ENCODE results near the gene LMLN.
"Not testable (repeated sequence)": the region's sequence is repeated elsewhere in the genome, so short reads cannot be mapped to it uniquely, and the experiment has no call there.

Gene LMLN

GRCh38 chr3:198080521-198081384, 120.7 kb downstream of the LMLN start:
- peak; percentile 57 for DNase-seq (ENCODE audit: low spot score)

DNA sequence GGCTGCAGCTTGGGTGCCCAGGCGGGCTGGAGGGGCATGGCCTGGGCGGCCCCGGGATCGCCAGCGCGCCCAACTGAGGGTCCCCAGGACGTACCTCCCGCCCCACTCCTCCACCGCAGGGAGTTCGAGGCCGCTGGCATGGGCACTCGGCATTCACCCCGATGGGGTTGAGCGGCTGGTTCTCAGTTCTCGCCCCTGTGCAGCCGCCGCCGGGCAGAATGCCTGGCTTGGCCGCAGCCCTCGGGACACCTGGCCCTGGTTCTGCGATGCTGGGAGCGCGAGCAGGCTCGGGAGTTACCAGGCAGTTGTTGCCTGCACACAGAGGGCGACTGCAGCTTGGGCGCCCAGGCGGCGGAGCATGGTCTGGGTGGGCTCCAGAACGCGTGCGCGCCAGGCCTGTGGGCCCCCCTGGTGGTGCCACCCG, 121.4 kb downstream of the LMLN start:
- DNase-seq (ENCODE audit: low spot score), result no peak

DNA sequence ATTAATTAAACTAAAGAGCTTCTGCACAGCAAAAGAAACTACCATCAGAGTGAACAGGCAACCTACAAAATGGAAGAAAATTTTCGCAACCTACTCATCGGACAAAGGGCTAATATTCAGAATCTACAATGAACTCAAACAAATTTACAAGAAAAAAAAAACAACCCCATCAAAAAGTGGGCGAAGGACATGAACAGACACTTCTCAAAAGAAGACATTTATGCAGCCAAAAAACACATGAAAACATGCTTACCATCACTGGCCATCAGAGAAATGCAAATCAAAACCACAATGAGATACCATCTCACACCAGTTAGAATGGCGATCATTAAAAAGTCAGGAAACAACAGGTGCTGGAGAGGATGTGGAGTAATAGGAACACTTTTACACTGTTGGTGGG, 122.2 kb downstream of the LMLN start:
- not testable (repeated sequence) for DNase-seq (ENCODE audit: low spot score)

DNA sequence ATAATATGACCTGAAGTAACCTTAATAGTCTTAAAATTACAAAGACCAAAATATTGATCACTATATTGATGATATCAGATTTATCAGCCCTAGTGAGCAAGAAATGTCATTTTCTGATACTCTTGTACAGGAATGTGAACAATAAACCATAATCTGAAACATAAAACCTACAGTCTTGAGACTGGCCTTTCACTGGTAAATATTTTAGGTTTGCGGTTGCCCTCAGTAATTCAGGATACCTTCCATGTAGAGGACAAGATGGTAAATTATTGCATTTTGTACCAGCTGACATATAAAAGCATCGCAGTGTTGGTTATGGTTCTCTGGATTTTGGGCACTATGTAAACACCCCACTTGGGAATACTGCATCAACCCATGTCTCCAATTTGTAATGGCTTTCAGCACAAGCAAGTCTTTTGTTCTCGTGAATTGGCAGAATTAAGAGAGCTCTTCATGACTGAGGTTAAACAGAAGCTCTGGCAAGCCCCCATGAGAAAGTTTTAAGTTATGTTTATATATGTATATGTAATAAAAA, 128.5 kb downstream of the LMLN start:
- no peak for DNase-seq (ENCODE audit: low spot score)

DNA sequence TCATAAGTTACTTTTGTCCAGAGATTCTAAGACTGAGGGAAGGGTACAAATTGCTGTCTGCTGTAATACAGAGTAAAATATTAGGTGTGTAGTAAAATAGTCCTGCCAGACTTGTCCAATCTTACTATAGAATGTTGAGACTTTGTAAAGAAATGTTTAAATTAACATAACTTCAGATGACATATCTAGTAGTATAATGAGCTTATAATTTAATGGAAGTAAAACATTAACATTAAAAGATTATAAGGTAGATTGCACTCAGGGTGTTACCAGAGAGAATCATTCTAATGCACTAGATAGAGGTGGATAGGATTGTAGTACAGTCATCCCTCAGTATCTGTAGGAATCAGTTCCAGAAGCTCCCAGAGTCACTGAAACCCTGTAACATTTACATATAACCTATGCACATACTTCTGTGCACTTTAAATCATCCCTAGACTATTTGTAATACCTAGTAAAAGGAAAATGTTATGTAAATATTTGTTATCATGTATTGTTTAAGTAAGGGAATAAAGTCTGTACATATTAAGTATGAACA, 130.8 kb downstream of the LMLN start:
- no peak for DNase-seq (ENCODE audit: low spot score)

GRCh38 chr3:198092276-198092675, 132.3 kb downstream of the LMLN start:
- DNase-seq (ENCODE audit: low spot score), result no peak

GRCh38 chr3:198093112-198093679, 133.2 kb downstream of the LMLN start:
- DNase-seq (ENCODE audit: low spot score), result no peak

Measured in HuH-7.5 (cell line).